HG02840 (cell line): ENCODE results near the gene SALL2.

Experiments
- ATAC-seq: cut with Tn5 transposase; IDR thresholded peaks from one replicate; pipeline ENCODE4 v1.9.1; 2021; ENCODE audit warnings: mild to moderate bottlenecking, moderate library complexity, moderate number of reproducible peaks; ENCODE audit not compliant: unreplicated experiment, low FRiP score

Gene SALL2

DNA sequence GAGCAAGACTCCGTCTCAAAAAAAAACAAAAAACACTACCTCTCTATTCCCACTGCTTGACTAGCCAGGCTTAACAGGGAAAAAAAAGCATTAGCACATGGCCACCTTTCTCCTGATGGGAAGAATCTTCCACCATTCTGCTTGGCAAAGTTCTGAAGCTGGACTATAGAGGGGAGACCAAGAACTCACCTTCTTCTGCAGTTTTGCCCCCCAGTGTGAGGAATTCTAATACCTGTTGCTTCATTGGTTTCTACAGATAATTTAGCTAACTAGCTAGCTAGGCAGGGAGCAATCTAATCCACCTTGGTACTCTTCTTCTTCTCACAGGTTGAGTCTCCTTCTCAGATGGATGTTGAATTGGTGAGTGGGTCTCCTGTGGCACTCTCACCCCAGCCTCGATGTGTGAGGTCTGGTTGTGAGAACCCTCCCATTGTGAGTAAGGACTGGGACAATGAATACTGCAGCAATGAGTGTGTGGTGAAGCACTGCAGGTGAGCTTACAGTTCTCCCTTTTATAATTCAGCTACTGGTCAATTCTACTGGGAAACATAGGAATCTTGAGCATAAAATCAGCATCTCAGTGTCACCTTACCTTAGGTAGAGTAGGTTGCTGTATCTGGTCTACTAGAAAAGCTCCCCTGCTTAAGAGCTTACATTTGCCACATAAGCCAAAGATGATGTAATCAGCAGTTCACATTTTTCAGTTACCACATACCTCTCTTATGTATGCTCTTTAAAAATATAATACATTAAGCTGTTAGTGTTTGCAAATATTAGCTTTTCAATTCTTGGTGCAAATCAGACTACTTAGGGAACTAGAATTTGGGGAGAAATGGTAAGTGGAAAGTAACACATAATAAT is 31.0 kb downstream of the SALL2 start:
- no peak for ATAC-seq

DNA sequence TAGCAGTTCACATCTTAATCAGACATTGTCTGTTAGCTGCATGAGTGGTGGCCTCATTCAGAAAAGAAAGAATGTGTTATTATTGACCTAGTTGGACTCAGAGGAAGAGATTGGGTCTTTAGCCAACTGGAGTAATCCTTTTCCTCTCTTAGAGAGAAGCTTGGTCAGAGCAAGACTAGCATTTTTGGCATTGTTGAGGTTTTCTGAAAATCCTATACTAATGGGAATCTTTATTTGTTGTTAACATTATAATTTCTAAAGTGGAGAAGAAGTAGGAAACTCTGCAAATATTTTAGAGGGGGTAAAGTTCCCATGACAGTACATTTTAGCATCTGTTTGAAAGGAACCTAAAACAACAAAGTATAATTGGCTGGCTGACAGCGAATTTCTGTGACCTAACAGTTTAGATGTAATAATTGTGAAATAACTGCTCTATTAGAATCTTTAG is 39.5 kb downstream of the SALL2 start:
- ATAC-seq, result no peak

DNA sequence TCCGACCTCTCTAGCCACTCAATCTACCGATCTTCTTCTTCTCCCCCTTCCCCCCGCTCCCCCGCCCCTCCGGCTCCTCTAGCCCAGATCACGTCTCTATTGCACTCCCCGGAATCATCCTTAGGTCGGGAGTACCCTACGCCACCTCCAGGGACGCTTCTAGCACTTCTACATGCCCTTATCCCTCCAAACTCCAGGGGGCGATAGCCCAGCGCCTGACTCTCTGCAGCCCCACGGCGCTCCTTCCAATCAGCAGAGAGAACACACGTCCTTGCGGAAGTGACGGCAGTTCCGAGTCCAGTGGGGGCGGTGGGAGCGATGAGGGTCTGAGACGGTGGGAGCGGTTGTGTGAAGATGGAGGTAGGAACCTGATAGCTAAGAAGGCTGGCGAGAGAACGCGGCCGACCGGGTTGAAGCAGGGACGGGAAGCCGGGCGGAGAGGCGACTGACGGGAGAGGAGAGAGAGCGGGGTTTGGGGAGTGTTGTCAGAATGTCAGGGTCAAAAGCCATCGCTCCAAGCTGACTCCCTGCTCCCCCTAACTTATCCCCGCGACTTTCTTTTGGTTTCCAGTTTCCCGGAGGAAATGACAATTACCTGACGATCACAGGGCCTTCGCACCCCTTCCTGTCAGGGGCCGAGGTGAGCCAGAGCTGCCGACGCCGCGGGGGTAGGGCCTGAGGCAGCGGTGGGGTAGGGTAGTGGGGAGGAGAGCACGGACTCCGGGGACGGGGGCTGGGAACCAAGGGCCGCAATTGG is 49.0 kb downstream of the SALL2 start, which contains the start of the genes RAB2B and TOX4:
TSS of gene RAB2B (minus strand) at position 35 of the 757 bp plus-strand sequence. CDS start 87 bp downstream, outside the sequence.
TSS of gene TOX4 (plus strand) at position 271 of the 757 bp plus-strand sequence. CDS start at position 355, 84 bp downstream.
- peak; percentile 99 for ATAC-seq

DNA sequence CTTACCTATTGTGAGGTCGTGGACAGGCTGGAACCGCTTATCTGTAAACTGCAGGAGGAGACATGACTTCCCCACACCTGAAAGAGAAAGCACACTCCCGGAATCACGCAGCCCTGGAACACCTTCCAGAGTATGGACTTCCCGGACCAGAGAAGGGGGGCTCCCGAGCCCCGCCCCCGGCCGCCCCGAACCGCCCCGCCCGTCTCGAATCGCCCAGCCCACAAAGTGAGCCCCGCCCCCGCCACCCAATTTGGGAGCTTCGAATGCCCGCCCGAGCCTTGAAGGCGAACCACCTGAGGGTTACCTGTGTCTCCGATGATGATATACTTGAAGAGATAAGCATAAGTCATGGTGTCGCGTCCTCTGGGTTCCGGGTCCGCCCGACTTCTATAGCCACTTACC is 49.6 kb downstream of the SALL2 start:
- ATAC-seq, result peak; percentile 35

DNA sequence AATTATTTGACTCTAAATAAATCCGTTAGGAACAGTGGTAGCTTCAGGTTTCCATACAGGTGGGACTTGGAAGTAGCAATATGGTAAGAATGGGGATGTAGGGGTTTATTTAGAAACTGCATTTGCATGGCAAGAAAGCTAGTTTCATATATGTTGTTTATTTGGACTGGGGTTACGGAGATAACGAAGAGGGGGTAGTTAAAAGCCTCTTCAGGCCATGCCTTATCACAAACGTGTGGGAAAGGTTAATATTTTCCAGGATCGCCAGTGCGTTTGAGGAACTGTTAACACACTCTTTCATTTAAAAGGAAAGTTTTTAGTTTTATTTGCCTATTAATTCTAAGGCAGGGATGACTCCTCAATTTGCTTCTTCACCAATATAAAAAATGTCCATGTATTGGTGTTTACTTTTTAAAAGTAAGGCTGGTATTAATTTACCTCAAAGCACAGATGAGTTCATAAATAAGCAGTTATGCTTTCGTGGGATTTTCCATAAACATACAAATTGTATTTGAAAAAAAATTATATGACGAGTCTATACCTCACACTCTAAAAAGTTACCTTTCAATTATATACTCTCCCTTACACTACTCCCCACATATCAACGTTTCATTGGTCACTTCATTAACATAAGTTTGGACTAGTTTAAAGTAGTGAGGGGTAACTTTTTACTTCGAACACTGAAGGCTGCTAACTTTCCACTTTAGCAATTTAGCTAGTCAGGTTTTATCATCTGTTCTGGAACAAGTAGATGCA is 50.2 kb downstream of the SALL2 start:
- ATAC-seq, result no peak
